ENCODE results near the gene MRGPRX4.
"Not testable (repeated sequence)": the region's sequence is repeated elsewhere in the genome, so short reads cannot be mapped to it uniquely, and the experiment has no call there.

MRGPRX4 gene

GRCh38 chr11:18172666-18173065, at the start of gene MRGPRX4:
TSS of gene MRGPRX4 (plus strand) at chr11:18172837. CDS start at chr11:18173257, 420 bp downstream.
- DNase-seq: no peak

DNA sequence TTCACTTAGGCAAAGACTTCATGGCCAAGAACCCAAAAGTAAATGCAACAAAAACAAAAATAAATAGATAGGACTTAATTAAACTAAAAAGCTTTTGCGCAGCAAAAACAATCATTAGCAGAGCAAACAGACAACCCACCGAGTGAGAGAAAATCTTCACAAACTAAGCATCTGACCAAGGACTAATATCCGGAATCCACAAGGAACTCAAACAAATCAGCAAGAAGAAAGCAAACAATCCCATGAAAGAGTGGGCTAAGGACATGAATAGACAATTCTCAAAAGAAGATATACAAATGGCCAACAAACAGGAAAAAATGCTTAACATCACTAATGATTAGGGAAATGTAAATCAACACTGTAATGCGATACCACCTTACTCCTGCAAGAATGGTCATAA, 41.5 kb upstream of the MRGPRX4 start:
- DNase-seq: not testable (repeated sequence)

- no peak for DNase-seq
Measured at GRCh38 chr11:18132341-18132740, 40.3 kb upstream of the MRGPRX4 start, which contains the start of gene MRGPRX3. TSS of gene MRGPRX3 (plus strand) at chr11:18132571. CDS start at chr11:18137203, 4,632 bp downstream.

- DNase-seq: no peak
Measured at GRCh38 chr11:18135308-18135707, 37.3 kb upstream of the MRGPRX4 start.

DNA sequence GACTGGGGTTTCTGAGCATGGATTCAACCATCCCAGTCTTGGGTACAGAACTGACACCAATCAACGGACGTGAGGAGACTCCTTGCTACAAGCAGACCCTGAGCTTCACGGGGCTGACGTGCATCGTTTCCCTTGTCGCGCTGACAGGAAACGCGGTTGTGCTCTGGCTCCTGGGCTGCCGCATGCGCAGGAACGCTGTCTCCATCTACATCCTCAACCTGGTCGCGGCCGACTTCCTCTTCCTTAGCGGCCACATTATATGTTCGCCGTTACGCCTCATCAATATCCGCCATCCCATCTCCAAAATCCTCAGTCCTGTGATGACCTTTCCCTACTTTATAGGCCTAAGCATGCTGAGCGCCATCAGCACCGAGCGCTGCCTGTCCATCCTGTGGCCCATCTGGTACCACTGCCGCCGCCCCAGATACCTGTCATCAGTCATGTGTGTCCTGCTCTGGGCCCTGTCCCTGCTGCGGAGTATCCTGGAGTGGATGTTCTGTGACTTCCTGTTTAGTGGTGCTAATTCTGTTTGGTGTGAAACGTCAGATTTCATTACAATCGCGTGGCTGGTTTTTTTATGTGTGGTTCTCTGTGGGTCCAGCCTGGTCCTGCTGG, 35.3 kb upstream of the MRGPRX4 start:
- DNase-seq: no peak

DNA sequence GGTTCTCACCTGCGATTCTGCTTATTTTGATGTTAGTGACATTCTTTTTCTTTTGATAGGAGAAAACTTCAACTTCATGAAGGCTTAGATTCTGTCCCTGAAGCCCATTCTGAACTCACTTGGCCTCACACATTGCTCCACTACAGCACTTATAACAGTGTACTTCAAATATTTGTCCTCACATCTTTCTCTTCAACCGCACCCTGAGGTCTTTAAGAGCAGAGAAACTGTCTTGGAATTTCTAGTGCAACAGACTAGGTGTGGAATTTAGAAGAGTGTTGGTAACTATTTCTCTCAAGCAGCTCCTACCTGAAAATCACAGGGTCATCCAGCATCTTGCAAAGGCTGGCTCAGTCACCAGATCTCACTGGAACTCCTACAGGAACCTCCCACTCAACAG, 32.5 kb upstream of the MRGPRX4 start:
- DNase-seq: no peak

GRCh38 chr11:18144243-18144642, 28.4 kb upstream of the MRGPRX4 start:
- no peak for DNase-seq

GRCh38 chr11:18145025-18145424, 27.6 kb upstream of the MRGPRX4 start:
- no peak for DNase-seq

DNA sequence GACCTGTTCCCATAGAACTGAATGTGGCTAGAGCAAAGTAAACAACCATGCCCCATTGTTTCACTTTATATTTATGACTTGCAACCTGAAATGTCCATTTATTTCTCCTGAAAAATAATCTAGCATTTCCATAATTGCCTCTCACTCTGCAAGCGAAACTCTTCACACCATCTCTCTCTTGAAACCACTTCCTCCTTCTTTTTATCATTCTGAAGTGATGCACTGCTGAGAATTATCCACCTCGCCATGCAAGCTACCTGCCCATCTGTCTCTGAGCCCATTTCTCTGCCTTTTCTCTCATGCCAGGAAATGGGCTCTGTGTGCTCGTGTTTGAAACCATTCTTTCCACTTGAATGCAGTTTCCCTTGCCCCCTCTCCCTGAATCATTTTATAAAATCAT, 26.8 kb upstream of the MRGPRX4 start:
- no peak for DNase-seq

- no peak for DNase-seq
Measured at GRCh38 chr11:18151581-18151980, 21.1 kb upstream of the MRGPRX4 start.

GRCh38 chr11:18168372-18168771, 4.3 kb upstream of the MRGPRX4 start:
- no peak for DNase-seq

- no peak for DNase-seq
Measured at GRCh38 chr11:18171377-18172000, 1.1 kb upstream of the MRGPRX4 start.

GRCh38 chr11:18173225-18173866, 709 bp downstream of the MRGPRX4 start:
- no peak for DNase-seq

DNA sequence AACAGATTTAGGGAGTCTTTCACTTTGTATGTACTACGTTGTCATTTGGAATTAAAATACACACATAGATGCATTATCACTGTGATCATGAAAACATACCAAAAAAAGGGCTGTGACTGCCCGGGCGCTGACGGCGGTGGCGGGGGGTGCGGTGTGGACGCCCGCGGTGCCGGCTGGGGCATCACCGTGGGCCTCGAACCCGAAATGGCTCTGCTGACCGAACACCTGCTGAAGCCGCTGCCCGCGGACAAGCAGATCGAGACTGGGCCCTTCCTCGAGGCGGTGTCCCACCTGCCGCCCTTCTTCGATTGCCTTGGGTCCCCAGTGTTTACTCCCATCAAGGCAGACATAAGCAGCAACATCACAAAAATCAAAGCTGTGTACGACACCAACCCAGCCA, 16.2 kb downstream of the MRGPRX4 start:
- no peak for DNase-seq

DNA sequence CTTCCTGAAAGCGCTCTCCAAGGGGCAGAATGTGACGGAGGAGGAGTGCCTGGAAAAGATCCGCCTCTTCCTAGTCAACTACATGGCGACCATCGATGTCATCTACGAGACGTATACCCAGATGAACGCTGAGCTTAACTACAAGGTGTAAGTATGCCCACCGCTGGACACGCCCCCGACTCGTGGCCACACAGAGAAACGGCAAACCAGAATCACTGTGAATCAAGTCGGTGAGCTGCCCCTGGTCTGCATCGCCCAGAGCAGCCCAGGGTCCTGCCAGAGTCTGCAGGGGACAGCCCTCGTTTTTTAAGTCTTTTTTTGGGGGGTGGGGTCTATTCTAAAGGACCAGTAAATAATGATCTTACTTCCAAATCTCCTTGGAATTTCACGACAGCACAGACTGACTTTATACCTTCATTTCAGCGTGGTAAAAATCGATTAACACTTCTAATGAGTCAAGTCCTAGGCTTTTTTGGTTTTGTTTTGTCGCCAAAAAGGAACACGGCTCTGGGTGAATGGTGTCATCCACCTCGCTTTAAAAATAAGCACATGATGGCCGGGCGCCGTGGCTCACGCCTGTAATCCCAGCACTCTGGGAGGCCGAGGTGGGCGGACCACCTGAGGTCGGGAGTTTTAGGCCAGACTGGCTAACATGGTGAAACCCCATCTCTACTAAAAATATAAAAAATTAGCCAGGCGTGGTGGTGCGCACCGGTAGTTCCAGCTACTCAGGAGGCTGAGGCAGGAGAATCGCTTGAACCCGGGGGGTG, 17.0 kb downstream of the MRGPRX4 start:
- not testable (repeated sequence) for DNase-seq

- DNase-seq: no peak
Measured at GRCh38 chr11:18191376-18191775, 18.7 kb downstream of the MRGPRX4 start.

- no peak for DNase-seq
Measured at GRCh38 chr11:18193010-18193409, 20.4 kb downstream of the MRGPRX4 start.

- DNase-seq: no peak
Measured at GRCh38 chr11:18196532-18196931, 23.9 kb downstream of the MRGPRX4 start.

- not testable (repeated sequence) for DNase-seq
Measured at GRCh38 chr11:18197738-18198137, 25.1 kb downstream of the MRGPRX4 start.

DNA sequence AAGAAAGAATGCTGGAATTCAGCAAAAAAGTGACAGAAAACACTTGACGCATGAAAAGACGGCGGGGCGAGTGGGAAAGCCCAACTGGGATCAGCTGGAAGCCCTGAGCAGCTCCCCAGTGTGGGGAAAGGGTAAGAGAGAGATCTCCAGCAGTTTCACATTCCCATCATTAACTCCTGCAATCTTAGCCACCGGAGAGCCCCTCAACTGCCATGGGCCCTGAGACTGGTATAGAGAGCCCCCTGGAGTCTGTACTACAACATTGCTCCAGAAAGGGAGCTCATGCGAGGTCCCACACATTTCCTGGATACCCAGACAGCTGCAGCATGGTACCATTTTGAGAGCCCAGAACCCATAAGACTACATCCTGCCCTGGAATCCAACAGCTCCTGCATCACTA, 31.1 kb downstream of the MRGPRX4 start:
- peak; percentile 28 for DNase-seq

- DNase-seq: no peak
Measured at GRCh38 chr11:18204220-18204619, 31.6 kb downstream of the MRGPRX4 start.

- DNase-seq: no peak
Measured at GRCh38 chr11:18204771-18205170, 32.1 kb downstream of the MRGPRX4 start.

DNA sequence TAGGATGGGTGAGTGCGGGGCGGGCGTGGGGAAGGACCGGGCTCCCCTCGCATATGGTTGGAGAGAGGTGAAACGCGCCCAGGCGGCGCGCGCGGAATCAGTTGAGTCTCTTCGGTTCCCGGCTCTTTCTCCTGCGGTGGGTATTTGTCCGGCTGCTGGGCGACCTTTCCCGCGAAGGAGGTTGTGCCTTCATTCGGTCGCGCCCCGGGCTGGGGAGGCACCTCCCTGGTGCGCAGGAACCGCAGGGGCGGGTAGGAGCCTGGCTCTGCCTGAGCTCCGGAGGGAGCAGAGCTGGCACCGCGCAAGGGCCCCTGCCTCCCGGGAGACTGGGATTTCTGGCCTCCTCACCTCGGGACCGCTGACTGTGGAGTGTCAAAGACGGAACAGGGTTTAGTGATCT, 36.4 kb downstream of the MRGPRX4 start:
- no peak for DNase-seq

Data from activated CD4-positive, alpha-beta T cell treated with anti-CD3 and anti-CD28 coated beads, Interleukin-2, Interleukin-6, amounts not matched to agents 100 ng/mL and 50 ng/mL, durations not matched to agents 16 hours and 8 hours (primary cell).